OCI-LY3 (cell line): ENCODE measurements around the gene SEMA5B.

Experiments used
- CTCF ChIP-seq: fragments of 200-600, 300-600 bp; sonication (generic); IDR thresholded peaks from 2 replicates; pipeline ENCODE4 v1.5.1; 2014; ENCODE audit warnings: antibody characterized with exemption, low read length, low read depth
- EZH2phosphoT487 ChIP-seq: fragments of 200-600 bp; shearing (Covaris generic); IDR thresholded peaks from 2 replicates; pipeline ENCODE4 v1.6.1; 2018; ENCODE audit warnings: antibody characterized with exemption, mixed run types, low read depth

GRCh38 chr3:122952520-122952919 is 75.0 kb downstream of the SEMA5B start:
- 0 out of 2 replicates have a peak, but pooled peaks have one; percentile 5 for TF ChIP-seq CTCF
- no peak for TF ChIP-seq EZH2phosphoT487
